GM19455 (cell line): Measurements from ENCODE around the gene ADRA2C.

ENCODE experiments used
- ATAC-seq: cut with Tn5 transposase; IDR thresholded peaks from one replicate; pipeline ENCODE4 v1.9.1; 2021; ENCODE audit not compliant: unreplicated experiment

The ADRA2C gene

DNA sequence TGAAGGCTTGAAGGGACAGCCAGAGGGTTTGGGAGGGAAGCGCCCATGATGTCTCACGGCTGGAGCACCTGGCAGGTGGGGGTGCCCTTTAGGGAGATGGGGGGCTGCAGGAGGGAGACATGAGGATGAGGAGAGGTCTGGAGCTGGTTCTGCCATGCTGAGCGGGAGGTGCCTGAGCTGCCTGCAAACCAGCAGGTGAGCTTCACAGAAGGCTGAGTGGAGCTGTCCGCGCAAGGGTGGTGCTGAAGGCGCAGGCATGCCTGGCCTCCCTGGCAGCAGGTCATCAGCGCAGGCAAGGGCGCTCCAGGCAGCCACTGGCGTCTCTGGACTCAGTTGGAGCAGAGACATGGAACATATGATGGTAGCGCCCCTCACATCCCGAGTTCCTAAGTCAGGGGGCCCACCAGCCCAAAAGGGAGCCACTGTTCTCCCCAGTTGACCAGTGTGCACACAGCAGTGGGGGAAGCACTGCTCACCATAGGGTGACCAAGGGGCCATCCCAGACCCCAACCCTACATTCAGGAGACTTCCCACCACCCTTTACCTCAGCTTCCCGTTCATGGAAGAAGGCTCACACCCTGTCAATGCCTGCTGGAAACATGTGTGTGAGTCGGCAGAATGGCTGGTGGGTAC is 25.8 kb downstream of the ADRA2C start:
- no peak for ATAC-seq

DNA sequence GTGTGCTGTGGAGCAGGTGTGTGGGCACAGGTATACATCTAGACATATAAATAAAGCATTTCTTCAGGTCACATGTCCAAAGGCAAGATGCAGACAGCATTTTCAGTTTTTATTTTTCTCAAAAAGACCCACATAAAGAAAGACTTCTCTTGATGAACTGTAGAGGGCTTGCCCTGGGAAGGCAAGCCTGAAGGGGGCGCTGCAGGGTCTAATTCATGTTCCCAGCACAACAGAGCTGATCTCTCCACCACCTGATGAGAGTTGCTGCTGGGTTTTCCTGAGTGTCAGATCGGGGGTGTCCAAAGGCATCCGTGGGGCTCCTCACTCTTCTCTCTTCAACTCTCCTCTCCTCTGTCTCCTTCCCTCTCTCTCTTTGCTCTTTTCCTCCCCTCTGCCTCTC is 26.6 kb downstream of the ADRA2C start:
- ATAC-seq: no peak

DNA sequence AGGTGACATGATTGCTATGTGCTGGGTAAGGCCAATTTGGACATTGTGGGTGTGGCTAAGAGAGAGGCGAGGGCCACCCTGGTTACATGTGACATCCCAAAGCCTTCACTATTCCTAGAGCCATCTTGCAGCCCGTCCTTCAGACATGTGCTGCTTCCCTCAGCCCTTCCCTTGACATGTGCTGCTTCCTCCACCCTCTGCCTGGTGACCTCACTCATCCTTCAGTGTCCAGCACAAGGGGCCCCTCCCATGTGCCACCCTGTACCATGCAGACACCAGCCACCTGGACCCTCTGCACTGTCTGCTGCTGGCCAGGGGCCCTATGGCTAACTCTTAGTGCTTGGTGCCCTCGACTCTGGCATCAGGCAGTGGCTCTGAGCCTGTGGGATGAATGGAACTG is 27.4 kb downstream of the ADRA2C start:
- no peak for ATAC-seq

DNA sequence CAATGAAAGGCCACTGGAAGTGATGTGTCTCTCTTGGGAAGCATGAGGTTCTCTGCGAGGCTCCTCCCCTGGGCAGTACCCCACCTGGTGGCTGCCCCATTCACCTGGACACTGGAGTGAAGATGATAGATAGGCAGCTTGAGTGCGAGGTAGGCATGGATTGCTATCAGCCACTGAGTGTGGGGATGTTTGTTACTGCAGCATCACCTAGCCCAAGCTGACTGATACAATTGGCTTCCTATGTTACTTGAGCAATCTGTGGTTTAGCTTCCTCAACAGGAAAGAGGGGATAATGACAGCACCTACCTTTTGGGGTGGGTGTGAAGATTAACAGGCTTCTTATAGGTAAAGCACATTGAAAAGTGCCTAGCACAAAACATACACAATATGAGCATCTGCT is 30.8 kb downstream of the ADRA2C start:
- ATAC-seq: no peak

DNA sequence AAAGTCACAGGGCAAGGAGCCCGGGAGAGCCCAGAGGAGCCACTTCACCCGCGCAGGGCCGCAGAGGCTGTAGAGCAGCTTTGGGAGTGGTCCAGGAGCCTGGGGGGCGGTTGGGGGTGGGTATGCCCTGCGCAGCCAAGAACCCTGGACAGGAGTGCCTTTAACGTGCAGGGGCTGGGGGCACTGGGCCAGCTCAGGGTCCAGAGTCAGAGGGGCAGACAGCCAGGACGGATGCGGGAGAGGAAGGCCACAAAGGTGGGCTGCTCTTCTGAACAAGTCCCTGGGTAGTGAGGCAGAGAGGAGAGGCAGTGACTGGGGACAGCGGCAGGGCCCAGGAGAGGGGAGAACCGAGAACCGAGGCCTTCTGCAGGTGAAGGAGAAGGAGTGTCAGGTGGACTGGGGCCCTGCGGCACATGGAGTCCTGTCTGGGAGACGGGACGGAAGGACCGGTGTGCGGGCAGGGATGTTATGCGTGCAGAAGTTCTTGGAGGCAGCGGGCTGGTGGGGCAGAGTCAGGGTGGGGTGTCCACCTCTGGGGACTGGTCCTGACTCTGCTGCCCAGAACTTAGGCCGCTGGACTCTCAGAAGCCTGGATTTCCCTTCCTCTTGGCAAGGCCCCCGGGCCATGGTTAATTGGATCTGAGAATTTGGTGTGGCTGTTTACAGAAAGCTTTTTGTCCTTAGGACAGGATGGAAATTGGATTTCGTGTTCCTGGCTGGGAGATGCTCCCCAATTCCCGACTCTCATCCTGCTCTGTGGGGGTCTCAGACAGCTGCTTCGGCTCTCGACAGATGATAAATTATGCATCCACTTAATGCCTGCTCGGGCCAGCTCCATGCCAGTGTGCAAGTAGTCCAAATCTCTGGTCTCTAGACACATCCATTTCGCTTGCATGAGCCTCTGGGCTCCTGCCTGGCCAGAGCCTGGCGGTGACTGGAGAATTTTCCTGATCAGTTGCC is 31.9 kb downstream of the ADRA2C start:
- ATAC-seq: no peak

DNA sequence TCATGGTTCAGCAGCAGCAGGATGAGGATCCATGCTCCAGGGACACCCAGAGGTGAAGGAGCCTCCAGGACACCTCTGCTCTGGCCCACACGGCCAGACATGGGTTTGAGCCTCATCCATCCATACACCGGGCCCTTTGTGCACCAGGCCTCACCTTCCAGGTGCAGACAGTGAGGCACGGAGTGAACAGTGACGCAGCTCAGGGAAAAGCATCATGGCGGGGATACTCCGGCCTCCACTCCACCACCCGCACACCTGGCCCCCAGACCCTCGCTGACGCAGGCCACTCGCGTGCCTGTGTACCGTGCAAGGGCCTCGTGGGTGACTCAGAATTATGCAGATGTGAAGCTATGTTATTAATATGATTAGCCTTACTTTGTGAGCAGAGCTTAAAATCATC is 33.3 kb downstream of the ADRA2C start:
- no peak for ATAC-seq

DNA sequence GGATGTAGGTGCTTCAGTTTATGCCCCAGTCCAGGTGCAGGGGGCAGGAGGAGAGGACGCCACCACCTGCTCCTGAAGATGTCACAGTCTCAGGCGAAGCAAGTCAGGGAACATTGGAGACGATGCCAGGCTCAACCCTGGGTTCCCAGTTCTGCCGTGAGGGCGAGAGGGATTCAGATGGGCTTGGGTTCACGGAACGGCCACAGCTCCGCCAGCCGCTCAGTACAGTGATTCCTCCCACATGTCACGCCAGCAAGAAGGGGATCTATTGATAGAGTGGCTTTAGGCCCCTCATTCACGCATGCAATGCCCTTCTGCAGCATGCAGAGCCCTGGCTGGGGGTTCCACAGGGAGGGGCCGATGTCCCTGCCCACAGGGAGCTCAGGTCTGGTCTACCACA is 34.2 kb downstream of the ADRA2C start:
- no peak for ATAC-seq

DNA sequence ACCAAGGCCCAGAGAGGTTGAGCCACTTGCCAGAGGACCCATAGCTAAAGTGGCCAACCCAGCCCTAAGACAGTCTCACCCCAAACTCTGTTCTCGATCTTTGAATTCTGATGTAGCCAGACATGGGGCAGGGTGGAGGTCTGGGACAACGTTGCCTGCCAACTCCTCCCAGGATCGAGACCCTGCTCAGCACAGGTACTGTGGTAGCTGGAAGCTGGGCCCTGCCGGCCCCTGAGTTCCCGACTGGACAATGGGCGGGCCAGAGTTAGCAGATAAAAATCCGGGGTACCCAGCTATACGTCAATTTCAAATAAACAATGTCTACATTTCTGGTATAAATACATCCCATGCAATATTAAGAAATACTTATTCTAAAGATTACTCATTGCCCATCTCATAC is 35.3 kb downstream of the ADRA2C start:
- no peak for ATAC-seq

DNA sequence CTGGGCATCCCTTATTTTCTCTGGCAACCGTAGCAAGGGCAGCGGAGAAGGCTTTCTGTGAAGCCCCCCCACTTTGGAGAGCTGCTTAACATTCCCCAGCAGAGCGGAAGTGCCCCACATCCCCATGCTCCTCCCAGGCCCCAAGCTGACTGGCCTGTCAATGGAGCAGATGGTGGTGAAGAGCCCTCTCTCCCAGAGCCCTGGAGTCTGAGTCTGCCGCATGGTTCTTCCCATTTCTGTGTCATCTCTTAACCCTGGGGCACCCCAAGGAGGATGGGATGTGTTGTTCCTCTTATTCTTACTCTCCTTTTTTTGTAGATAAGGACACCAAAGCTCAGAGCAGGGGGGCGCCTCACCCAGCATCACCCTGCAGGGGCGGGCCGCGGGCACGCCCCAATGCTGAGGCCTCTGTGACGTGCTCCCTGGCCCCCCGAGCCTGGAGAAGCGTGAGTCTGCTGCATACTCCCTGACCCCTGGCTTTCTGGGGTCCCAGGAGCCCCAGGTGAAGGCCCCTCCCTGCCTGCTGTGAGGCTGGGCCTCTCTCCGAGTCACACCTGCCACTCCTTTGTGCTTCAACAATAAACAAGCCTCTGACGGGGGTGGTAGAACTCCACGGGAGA is 35.9 kb downstream of the ADRA2C start:
- ATAC-seq: no peak

DNA sequence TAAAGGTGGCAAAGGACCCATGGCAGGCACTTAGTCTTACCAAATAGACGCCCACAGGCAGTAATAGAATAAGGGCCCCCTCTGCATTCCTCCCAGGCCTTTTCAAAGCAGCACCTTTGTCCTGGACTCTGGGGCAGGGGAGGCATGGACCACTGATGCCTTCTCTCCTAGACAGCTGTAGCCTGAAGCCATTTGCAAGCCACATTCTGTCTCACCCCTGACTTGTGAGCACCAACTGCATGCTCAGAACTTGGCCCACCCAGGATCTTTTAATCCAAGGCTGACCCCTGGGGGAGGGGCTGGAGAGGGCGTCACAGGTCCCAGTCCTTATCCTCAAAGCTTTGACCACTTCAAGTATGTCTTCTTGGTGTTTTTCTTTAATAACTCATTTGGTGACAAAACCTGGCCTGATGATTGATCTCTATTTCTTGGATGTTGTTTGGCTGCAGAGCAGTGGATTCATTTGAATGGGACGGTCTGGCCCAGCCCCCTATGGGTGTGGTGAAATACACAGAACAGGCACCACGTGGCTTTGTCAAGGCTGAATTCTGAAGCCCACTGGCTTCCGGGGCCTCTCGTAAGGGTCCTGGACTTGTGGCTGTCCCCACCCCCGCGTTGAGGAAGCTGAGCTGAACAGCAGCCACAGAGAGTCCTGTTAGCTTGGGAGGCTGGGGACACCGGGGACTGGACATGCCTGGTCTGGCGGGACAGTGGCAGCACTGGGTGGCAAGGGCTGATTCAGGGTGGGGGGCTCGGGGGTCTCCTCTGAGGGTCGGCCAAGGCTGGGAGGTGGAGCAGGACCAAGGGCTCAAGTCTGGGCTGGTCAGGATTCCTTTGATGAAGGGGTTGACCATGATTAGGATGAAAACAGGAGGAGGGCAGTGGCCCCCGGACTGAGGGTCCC is 36.6 kb downstream of the ADRA2C start:
- ATAC-seq: no peak

DNA sequence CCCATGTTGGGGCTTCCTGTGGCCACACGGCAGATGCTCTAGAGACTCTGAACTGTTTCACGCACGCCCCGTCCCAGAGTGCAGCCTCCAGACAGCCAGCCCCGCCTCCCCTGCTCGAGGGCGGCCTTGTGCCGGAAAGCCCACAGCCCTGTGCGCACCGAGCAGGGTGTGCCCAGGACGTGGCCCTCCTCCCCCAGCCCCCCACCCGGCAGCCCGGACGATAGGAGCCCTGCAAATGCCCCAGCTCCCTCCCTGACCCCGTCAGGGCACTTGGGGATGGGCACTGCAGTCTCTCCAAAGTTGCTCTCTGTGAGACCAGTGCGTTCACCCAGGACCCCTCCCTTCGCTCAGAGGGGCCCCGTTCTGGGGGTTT is 37.3 kb downstream of the ADRA2C start:
- ATAC-seq: no peak

DNA sequence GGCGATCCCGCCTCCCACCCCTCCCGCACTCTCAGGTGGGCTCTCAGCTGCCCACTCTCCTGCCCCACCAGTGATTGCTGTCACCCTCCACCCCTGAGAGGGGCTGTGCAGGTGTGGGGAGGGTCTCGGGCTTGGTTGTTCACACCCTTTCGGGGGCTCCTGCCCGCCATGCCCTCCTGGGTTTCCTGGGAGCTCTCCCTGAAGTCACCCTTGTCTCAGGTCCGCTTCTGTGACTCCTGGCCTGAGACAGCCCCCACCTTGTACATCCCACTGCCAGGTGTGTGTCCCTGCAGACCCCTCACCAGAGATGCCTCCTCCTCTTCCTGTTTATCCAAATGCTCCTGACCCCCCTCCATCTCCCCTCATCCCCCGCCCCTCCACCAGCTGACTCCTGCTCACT is 37.8 kb downstream of the ADRA2C start:
- no peak for ATAC-seq

DNA sequence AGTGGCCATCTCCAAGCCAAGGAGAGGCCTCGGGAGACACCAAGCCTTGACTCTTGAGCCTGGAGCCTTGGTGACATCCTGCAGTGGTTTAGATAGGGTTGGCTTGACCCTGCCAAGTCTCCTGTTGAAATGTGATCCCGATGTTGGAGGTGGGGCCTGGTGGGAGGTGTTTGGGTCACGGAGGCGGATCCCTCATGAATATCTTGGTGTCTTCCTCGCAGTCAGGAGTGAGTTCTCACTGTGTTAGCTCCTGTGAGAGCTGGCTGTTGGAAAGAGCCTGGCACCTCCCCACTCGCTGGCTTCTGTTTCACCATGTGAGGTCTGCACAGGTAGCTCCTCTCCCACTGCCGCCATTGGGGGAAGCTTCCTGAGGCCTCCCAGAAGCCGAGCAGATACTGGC is 38.8 kb downstream of the ADRA2C start:
- ATAC-seq: no peak

DNA sequence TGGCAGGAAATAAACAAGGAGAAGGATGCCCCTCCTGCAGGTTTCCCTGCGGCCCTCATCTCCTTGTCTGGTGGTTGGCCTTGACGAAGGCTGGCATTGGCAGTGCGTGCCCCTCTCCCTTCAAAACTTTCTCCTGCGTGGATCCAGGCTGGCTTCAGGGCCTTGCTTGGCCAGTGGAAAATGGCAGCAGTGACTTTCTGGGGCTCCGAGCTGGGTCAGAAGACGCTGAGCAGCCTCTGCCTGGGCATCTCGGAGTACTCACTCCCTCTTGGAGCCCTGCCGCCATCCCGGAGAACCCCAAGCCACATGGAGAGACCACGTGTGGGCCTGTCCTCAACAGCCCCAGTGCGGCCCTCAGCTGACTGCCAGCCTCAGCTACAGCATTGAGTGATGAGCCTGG is 39.5 kb downstream of the ADRA2C start:
- no peak for ATAC-seq

DNA sequence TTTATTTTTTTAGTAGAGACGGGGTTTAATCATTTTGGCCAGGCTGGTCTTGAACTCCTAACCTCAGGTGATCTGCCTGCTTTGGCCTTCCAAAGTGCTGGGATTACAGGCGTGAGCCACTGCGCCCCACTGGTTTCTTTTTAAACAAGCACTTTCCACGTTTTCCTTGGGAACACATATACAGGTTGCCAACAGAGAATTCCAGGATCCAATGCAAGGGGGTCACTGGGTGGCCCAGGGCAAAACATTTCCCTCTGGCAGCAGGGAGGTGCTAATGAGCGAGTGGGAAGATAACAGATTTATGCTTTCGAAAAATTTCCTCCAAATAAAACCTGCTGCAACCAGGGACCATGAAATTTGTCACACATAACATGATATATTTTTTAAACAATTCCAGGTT is 41.1 kb downstream of the ADRA2C start:
- no peak for ATAC-seq

DNA sequence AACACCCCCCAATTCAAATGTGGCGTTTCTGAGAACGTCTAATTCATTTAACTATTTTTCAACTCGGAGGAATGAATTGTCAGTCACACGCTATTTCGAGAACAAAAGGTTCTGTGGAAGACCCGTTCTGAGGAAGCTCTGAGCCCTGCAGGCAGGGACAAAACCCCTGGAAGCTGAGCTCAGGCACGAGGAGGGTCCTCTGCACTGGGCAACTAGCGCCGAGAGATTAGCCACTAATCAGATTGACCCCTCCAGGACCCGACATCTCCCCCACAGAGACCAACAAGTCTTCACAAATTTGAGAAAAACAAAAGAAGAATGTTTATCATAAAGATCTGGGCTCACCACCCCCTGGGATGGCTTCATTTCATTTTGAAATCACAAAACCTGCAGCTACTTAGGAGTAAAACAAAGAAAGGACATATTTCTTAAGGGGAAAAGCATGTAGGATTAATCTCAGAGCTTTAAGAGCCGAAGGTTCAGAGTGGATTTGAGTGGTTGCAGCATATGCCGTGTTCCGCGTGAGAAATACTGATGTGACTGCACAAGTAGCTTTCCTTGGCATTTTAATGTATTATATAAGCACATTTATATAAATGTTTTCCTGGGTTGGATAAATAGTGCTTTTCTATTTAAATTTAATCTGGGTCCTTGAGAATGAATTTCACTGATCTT is 41.8 kb downstream of the ADRA2C start:
- no peak for ATAC-seq

DNA sequence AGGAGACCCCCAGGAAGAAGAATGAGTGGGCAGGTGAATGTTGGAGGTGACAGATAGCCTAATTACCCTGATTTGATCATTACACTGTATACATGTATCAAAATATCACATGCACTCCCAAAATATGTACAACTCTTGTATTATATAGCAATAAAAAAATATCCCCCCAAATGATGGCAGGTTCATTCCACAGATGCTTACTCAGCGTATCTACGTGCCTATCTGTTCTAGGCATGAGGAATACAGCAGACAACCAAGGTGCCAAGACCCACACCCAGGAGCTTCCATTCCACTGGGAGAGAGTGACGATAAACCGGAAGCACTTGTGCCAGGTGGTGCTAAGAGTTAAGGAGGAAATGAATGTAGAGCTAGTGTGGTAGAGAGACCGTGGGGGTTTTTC is 42.4 kb downstream of the ADRA2C start:
- ATAC-seq: no peak

DNA sequence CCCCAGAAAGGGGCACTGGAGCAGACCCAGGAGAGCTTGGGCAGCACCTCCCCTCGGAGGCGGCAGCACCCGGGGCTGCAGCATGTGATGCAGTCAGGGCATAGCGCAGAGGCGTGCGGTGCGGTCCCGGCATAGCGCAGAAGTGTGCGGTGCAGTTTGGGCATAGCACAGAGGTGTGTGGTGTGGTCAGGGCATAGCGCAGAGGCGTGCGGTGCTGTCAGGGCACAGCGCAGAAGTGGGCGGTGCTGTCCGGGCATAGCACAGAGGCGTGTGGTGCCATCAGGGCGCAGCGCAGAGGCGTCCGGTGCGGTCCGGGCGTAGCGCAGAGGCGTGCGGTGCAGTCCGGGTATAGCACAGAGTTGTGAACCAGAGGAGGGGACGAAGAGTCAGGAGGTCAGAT is 42.8 kb downstream of the ADRA2C start:
- ATAC-seq: no peak

DNA sequence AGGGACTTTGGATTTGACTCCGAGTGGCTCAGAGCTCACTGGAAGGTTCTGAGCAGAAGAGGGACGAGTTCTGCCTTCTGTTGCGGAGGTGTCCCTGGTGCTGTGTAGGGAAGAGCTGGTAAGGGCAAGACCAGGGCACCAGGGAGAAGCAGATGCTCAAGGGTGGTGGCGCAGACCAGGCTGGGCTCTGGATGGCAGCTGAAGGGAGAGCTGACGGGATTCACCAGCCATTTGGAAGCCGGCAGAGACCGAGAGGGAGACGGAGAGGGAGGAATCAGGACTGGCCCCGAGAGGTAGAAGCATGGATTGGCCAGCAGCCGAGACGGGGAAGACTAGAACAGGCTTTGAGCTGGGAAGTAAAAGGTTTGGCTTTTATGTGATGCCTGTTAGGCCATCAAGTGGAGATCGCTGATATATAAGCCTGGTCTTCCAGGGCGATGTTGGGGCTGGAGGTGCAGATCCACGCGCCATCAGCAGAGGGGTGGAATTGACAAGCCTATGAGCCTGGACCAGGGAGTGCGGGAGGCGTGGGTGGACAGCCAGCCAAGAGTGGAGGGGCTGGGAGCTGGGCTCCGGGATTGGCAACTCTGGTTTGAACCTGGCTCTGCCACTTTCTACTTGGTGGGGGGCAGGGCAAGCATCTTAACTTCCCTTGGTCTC is 43.4 kb downstream of the ADRA2C start:
- no peak for ATAC-seq

DNA sequence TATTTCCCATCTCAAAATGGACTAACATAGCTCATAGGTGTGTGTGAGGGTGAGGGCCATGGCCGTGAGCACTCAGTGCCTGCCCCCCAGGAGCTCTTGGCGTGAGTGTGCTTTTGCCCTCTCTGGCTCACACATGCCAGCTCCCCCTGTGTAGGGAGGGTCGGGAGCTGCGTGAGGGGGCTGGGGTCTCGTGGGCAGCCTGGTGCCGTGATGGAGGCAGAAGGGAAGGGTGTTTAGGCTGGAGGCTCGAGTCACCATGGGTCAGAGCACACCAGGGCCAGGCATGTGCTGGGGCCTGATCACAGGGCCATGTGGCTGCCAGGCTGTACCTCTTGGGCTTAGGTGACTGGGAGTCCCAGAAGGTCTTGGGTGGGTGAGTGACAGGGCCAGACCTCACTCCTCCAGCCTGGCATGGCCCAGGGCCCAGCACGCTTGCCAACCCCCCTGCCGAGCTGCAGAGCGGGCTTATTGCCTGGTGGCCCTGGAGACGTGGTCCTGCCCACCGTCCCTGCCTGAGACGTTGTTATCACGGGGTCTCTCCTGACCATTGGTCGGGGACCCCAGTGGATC is 44.0 kb downstream of the ADRA2C start:
- ATAC-seq: no peak
